Measurements from ENCODE around the gene GALNT6.

DNA sequence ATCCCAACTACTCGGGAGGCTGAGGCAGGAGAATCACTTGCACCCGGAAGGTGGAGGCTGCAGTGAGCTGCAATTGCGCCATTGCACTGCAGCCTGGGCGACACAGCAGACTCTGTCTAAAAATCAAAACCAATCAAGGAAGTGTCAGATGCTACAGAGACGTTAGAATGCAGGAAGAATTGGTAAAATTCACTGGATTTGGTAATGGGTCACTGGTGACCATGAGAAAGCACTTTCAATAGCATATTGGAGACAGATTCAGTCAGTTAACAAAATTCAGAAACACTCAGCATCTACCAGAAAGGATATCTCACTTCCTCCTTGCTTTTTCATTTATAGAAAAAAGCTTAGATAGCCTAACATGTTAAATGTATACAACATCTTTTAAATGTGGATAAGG is 84.7 kb downstream of the GALNT6 start:
- TF ChIP-seq POLR2AphosphoS5 (IDR thresholded peaks at IDR 0.05; ENCODE audit: low read depth, low read length) (no peak), POLR2A (IDR thresholded peaks at IDR 0.05; ENCODE audit: low read depth, low read length) (no peak)

All from GM12892 (cell line).